ENCODE results near the gene IGLL5.
"Not testable (repeated sequence)": the region's sequence is repeated elsewhere in the genome, so short reads cannot be mapped to it uniquely, and the experiment has no call there.

DNA sequence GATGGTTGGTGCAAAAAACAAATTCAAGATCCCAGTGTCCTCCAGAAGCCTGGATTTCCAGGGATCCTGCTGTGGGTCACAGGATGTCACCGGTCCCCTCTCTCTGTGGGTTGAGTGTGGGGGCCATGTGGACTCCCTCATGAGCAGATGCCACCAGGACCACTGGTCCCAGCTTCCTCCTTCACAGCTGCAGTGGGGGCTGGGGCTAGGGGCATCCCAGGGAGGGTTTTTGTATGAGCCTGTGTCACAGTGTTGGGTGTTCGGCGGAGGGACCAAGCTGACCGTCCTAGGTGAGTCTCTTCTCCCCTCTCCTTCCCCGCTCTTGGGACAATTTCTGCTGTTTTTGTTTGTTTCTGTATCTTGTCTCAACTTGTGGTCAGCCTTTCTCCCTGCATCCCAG, 17.1 kb downstream of the IGLL5 start:
- TF ChIP-seq, protein P1, sequence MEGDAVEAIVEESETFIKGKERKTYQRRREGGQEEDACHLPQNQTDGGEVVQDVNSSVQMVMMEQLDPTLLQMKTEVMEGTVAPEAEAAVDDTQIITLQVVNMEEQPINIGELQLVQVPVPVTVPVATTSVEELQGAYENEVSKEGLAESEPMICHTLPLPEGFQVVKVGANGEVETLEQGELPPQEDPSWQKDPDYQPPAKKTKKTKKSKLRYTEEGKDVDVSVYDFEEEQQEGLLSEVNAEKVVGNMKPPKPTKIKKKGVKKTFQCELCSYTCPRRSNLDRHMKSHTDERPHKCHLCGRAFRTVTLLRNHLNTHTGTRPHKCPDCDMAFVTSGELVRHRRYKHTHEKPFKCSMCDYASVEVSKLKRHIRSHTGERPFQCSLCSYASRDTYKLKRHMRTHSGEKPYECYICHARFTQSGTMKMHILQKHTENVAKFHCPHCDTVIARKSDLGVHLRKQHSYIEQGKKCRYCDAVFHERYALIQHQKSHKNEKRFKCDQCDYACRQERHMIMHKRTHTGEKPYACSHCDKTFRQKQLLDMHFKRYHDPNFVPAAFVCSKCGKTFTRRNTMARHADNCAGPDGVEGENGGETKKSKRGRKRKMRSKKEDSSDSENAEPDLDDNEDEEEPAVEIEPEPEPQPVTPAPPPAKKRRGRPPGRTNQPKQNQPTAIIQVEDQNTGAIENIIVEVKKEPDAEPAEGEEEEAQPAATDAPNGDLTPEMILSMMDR (IDR thresholded peaks at IDR 0.05; ENCODE audit: low read depth, low read length), result not testable (repeated sequence)
- not testable (repeated sequence) for TF ChIP-seq EZH2phosphoT487 (IDR thresholded peaks at IDR 0.05; ENCODE audit: low read depth)
